H1 (cell line): ENCODE measurements around the gene SPSB2. TPM values are rescaled to one million over a fixed set of nuclear protein-coding genes. Genes with fewer than 3 reads are reported as not detected.

ENCODE experiments used
- CBX8 ChIP-seq: fragments of 300-800, 300-1000 bp; sonication (generic); IDR thresholded peaks from 2 replicates; pipeline ENCODE4 v1.7.1; 2016; ENCODE audit warnings: low read depth, low read length, borderline replicate concordance
- CHD2 ChIP-seq: IDR thresholded peaks from 2 replicates; pipeline ENCODE4 v1.6.1; 2012; ENCODE audit warnings: low read length, improper control_type of control experiment
- CTBP2 ChIP-seq: IDR thresholded peaks from 2 replicates; pipeline ENCODE4 v1.7.0; 2011; ENCODE audit warnings: borderline replicate concordance, mild to moderate bottlenecking, moderate library complexity, mixed read lengths, low read length; ENCODE audit not compliant: insufficient read depth, insufficient read length
- EGR1 ChIP-seq: IDR thresholded peaks from 2 replicates; pipeline ENCODE4 v1.6.1; 2011; ENCODE audit warnings: low read depth, low read length, borderline replicate concordance
- EZH2 ChIP-seq: fragments of 200-600 bp; sonication (generic); IDR thresholded peaks from 2 replicates; pipeline ENCODE4 v1.7.1; 2012; ENCODE audit warnings: low read depth, mild to moderate bottlenecking, moderate library complexity, low read length, inconsistent platforms; ENCODE audit not compliant: severe bottlenecking
- GABPA ChIP-seq: IDR thresholded peaks from 2 replicates; pipeline ENCODE4 v1.6.1; 2011; ENCODE audit warnings: mild to moderate bottlenecking, low read length, moderate library complexity, borderline replicate concordance; ENCODE audit not compliant: insufficient read depth
- JUN ChIP-seq: IDR thresholded peaks from 2 replicates; pipeline ENCODE4 v1.6.1; 2011; ENCODE audit warnings: low read depth, mild to moderate bottlenecking, improper control_type of control experiment, low read length
- MAFK ChIP-seq: IDR thresholded peaks from 2 replicates; pipeline ENCODE4 v1.6.1; 2012; ENCODE audit warnings: low read depth, mild to moderate bottlenecking, improper control_type of control experiment, low read length
- NANOG ChIP-seq: IDR thresholded peaks from 2 replicates; pipeline ENCODE4 v1.6.1; 2011; ENCODE audit warnings: low read length, low read depth, mild to moderate bottlenecking, inconsistent platforms; ENCODE audit not compliant: insufficient read depth, poor library complexity, severe bottlenecking
- NRF1 ChIP-seq: IDR thresholded peaks from 2 replicates; pipeline ENCODE4 v1.6.1; 2011; ENCODE audit warnings: mild to moderate bottlenecking, low read depth, low read length, improper control_type of control experiment
- RAD21 ChIP-seq, 2 experiments: IDR thresholded peaks in 1 of 2; conservative IDR thresholded peaks in 1 of 2; 2 replicates each; pipeline ENCODE4 v1.6.1; 2011; ENCODE audit warnings: low read depth in 2 of 2, low read length in 2 of 2, improper control_type of control experiment in 1 of 2, inconsistent platforms in 1 of 2, mild to moderate bottlenecking in 1 of 2, moderate library complexity in 1 of 2
- RBBP5 ChIP-seq: IDR thresholded peaks from 2 replicates; pipeline ENCODE4 v1.7.1; 2012; ENCODE audit warnings: low read depth, mild to moderate bottlenecking, inconsistent platforms, low read length, moderate library complexity, borderline replicate concordance
- RFX5 ChIP-seq: IDR thresholded peaks from 2 replicates; pipeline ENCODE4 v1.6.1; 2011; ENCODE audit warnings: low read depth, low read length, improper control_type of control experiment, borderline replicate concordance
- SIX5 ChIP-seq: IDR thresholded peaks from 2 replicates; pipeline ENCODE4 v1.6.1; 2011; ENCODE audit warnings: mild to moderate bottlenecking, low read depth, low read length
- SRF ChIP-seq: IDR thresholded peaks from 2 replicates; pipeline ENCODE4 v1.6.1; 2011; ENCODE audit warnings: mild to moderate bottlenecking, low read depth, low read length, moderate library complexity
- SUZ12 ChIP-seq: fragments of 200-600 bp; sonication (generic); IDR thresholded peaks from 2 replicates; pipeline ENCODE4 v1.6.1; 2012; ENCODE audit warnings: mild to moderate bottlenecking, inconsistent platforms, low read length, moderate library complexity, mixed read lengths
- TAF1 ChIP-seq: IDR thresholded peaks from 2 replicates; pipeline ENCODE4 v1.6.1; 2011; ENCODE audit warnings: mild to moderate bottlenecking, low read depth, low read length
- TAF7 ChIP-seq: optimal IDR thresholded peaks from 2 replicates; pipeline ENCODE3; 2011; ENCODE audit warnings: low read depth, mild to moderate bottlenecking, inconsistent platforms, low read length, moderate library complexity, borderline replicate concordance
- TBP ChIP-seq: IDR thresholded peaks from 2 replicates; pipeline ENCODE4 v1.6.1; 2011; ENCODE audit warnings: low read depth, low read length, improper control_type of control experiment
- ZNF274 ChIP-seq: IDR thresholded peaks from 2 replicates; pipeline ENCODE4 v1.7.0; 2012; ENCODE audit warnings: low read length, borderline replicate concordance; ENCODE audit errors: extremely low read depth
- polyA plus RNA-seq, 7 experiments: library from polyadenylated mRNA; depleted of rRNA in 3 of 7; stranded (reverse) in 5 of 7; unstranded in 2 of 7; fragments of >200 nt in 5 of 7; fragments of 200-250 nt in 2 of 7; gene quantifications; 1 replicate in 5 of 7; 2 replicates in 1 of 7; 4 replicates in 1 of 7; pipeline versions ENCODE4 v1.2.1 to v1.2.3, GENCODE V29; 2011 to 2013; ENCODE audit warnings: missing spikeins in 2 of 7, mixed read lengths in 2 of 7
- total RNA-seq: library from RNA; stranded (reverse); fragmentation: NEBNext Ultra II Directional; extraction: Animal tissue kit (Norgen Biotek cat#: 25700); gene quantifications from 2 replicates; pipeline ENCODE4 v1.2.1, GENCODE V29; 2021
- TF ChIP-seq, protein P1 (sequence below): IDR thresholded peaks from 2 replicates; pipeline ENCODE4 v1.6.1; 2011; ENCODE audit warnings: low read depth, mild to moderate bottlenecking, low read length; ENCODE audit not compliant: insufficient read depth

The SPSB2 gene
- total and polyA plus RNA-seq, 2 of the 8 experiments (the other 6 are each of a cell fraction or from before 2014, with no cell fraction given) = 13.0 to 23.2 TPM

DNA sequence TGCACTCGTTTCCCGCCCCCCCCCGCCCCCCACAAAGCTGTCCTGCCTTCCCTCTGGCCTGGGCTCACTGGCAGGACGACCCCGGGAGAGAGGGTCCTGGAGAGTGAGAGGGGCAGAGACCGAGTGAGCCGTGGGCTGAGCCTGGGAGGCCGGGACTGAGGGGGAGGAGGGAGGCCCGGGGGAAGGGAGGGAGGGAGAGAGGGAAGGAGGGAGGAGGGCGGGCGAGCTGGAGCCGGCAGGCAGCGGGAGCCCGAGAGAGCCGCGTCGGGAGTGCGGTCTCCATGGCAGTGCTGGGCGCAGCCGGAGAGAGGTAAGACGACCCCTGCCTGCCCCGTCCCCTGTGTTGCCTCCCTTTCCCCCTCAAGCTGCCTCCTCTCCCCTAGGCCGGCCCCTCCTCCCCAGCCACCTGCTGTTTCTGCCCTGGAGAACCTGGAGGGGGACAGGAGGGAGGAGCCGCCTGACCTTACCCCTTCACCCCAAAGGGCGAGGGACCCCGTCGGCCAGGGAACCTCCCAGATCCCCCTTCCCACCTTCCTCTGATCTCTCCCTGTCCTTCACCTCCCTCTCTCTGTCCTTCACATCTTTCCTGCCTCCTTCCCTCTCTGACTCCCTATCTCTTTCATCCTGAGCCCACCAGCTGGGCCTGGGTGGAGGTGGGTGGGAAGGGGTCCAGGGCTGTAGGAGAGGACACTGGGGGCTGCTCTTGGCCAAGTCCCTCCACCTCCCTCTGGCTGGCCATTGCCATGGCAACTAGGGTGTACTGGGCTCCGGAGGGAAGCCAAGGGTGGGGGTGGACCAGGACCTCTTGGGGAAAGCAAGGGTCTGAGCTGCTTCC is 51.3 kb downstream of the SPSB2 start, which contains the start of gene GPR162 (continued):
- TF ChIP-seq CTBP2 (no peak), CBX8 (no peak), NANOG (no peak), NRF1 (no peak), JUN (no peak), SRF (no peak), TAF1 (no peak), CHD2 (no peak), EGR1 (peak; percentile 89; the same call in 1 of the 2 replicates), GABPA (no peak), RAD21 (IDR thresholded peaks at IDR 0.05 in 1 of 2, conservative IDR thresholded peaks at IDR 0.05 in 1 of 2; ENCODE audit: low read depth in 2 of 2, low read length in 2 of 2) (no peak), TAF7 (no peak), RFX5 (no peak), SUZ12 (0 out of 2 replicates have a peak, but pooled peaks have one; percentile 16), MAFK (no peak), RBBP5 (peak; percentile 66), ZNF274 (no peak), SIX5 (no peak), EZH2 (no peak), TBP (no peak)
- TF ChIP-seq, protein P1, sequence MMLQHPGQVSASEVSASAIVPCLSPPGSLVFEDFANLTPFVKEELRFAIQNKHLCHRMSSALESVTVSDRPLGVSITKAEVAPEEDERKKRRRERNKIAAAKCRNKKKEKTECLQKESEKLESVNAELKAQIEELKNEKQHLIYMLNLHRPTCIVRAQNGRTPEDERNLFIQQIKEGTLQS = no peak
